Measurements from ENCODE around the gene SUN3. TPM values are rescaled to one million over a fixed set of nuclear protein-coding genes. Genes with fewer than 3 reads are reported as not detected.
"Not testable (repeated sequence)": the region's sequence is repeated elsewhere in the genome, so short reads cannot be mapped to it uniquely, and the experiment has no call there.

The SUN3 gene
- total RNA-seq, 1 donor from 2014 or later, result not detected

- Mint-ChIP-seq H3K4me1 (ENCODE audit: low read depth) (peaks cover 11% of the 10 kb centered on the region), H3K4me3 (ENCODE audit: unreplicated experiment) (no peak overlapping the region), H3K27ac (ENCODE audit: unreplicated experiment) (no peak overlapping the region), H3K27me3 (ENCODE audit: low read depth) (no peaks in the 10 kb centered on the region), H3K36me3 (ENCODE audit: low read depth) (peaks cover 8% of the 10 kb centered on the region), H3K9me3 (ENCODE audit: low read depth) (no peaks in the 10 kb centered on the region)
- DNase-seq (ENCODE audit: low spot score), result no peak
- TF ChIP-seq CTCF (IDR thresholded peaks at IDR 0.05), result peak; percentile 11
These were observed 46.3 kb downstream of the SUN3 start for GRCh38 chr7:47982610-47983009.

GRCh38 chr7:47980648-47981047 lies 48.3 kb downstream of the SUN3 start:
- DNase-seq (ENCODE audit: low spot score); H3K4me3 Mint-ChIP-seq (ENCODE audit: unreplicated experiment); H3K27ac Mint-ChIP-seq (ENCODE audit: unreplicated experiment); H3K9me3 Mint-ChIP-seq (ENCODE audit: low read depth); H3K27me3 Mint-ChIP-seq (ENCODE audit: low read depth): not testable (repeated sequence)
- Mint-ChIP-seq H3K36me3 (ENCODE audit: low read depth) (peaks cover 11% of the 10 kb centered on the region), H3K4me1 (ENCODE audit: low read depth) (peaks cover 11% of the 10 kb centered on the region)

GRCh38 chr7:47979832-47980181 lies 49.1 kb downstream of the SUN3 start:
- Mint-ChIP-seq H3K4me3 (ENCODE audit: unreplicated experiment) (peak overlapping the region; percentile 94), H3K27me3 (ENCODE audit: low read depth) (no peaks in the 10 kb centered on the region), H3K9me3 (ENCODE audit: low read depth) (no peaks in the 10 kb centered on the region), H3K4me1 (ENCODE audit: low read depth) (peaks cover 11% of the 10 kb centered on the region), H3K27ac (ENCODE audit: unreplicated experiment) (peak overlapping the region; percentile 93), H3K36me3 (ENCODE audit: low read depth) (peaks cover 13% of the 10 kb centered on the region)
- DNase-seq (ENCODE audit: low spot score), result no peak
- no peak for TF ChIP-seq CTCF (IDR thresholded peaks at IDR 0.05)

GRCh38 chr7:47979145-47979831 lies 49.6 kb downstream of the SUN3 start, which contains the start of gene HUS1:
TSS of gene HUS1 (minus strand) at chr7:47979615. CDS start at chr7:47979519, 96 bp downstream.
- H3K4me3 Mint-ChIP-seq (ENCODE audit: unreplicated experiment), result peak within 1 kb of the TSS; percentile 94
- H3K27me3 Mint-ChIP-seq (ENCODE audit: low read depth), result no peaks in the 10 kb centered on the region
- peaks cover 17% of the 10 kb centered on the region for H3K36me3 Mint-ChIP-seq (ENCODE audit: low read depth)
- no peak for TF ChIP-seq CTCF (IDR thresholded peaks at IDR 0.05)
- peaks cover 11% of the 10 kb centered on the region for H3K4me1 Mint-ChIP-seq (ENCODE audit: low read depth)
- DNase-seq (ENCODE audit: low spot score), result peak; percentile 95
- peak within 1 kb of the TSS; percentile 93 for H3K27ac Mint-ChIP-seq (ENCODE audit: unreplicated experiment)
- no peaks in the 10 kb centered on the region for H3K9me3 Mint-ChIP-seq (ENCODE audit: low read depth)

GRCh38 chr7:47978790-47979144 lies 50.1 kb downstream of the SUN3 start:
- no peaks in the 10 kb centered on the region for H3K9me3 Mint-ChIP-seq (ENCODE audit: low read depth)
- peaks cover 21% of the 10 kb centered on the region for H3K36me3 Mint-ChIP-seq (ENCODE audit: low read depth)
- peaks cover 11% of the 10 kb centered on the region for H3K4me1 Mint-ChIP-seq (ENCODE audit: low read depth)
- no peak for TF ChIP-seq CTCF (IDR thresholded peaks at IDR 0.05)
- H3K4me3 Mint-ChIP-seq (ENCODE audit: unreplicated experiment), result peak overlapping the region; percentile 94
- no peak for DNase-seq (ENCODE audit: low spot score)
- H3K27me3 Mint-ChIP-seq (ENCODE audit: low read depth), result no peaks in the 10 kb centered on the region
- peak overlapping the region; percentile 93 for H3K27ac Mint-ChIP-seq (ENCODE audit: unreplicated experiment)

GRCh38 chr7:47973739-47974138 lies 55.2 kb downstream of the SUN3 start:
- H3K27ac Mint-ChIP-seq (ENCODE audit: unreplicated experiment), result no peak overlapping the region
- no peaks in the 10 kb centered on the region for H3K27me3 Mint-ChIP-seq (ENCODE audit: low read depth)
- peaks cover 38% of the 10 kb centered on the region for H3K4me1 Mint-ChIP-seq (ENCODE audit: low read depth)
- no peak for DNase-seq (ENCODE audit: low spot score)
- peaks cover 38% of the 10 kb centered on the region for H3K36me3 Mint-ChIP-seq (ENCODE audit: low read depth)
- no peaks in the 10 kb centered on the region for H3K9me3 Mint-ChIP-seq (ENCODE audit: low read depth)
- TF ChIP-seq CTCF (IDR thresholded peaks at IDR 0.05), result no peak
- H3K4me3 Mint-ChIP-seq (ENCODE audit: unreplicated experiment), result no peak overlapping the region
